ENCODE measurements around the gene LAMC3.
A peak's percentile ranks its signal among the peaks of the same experiment; 100 is the strongest.

Gene LAMC3

DNA sequence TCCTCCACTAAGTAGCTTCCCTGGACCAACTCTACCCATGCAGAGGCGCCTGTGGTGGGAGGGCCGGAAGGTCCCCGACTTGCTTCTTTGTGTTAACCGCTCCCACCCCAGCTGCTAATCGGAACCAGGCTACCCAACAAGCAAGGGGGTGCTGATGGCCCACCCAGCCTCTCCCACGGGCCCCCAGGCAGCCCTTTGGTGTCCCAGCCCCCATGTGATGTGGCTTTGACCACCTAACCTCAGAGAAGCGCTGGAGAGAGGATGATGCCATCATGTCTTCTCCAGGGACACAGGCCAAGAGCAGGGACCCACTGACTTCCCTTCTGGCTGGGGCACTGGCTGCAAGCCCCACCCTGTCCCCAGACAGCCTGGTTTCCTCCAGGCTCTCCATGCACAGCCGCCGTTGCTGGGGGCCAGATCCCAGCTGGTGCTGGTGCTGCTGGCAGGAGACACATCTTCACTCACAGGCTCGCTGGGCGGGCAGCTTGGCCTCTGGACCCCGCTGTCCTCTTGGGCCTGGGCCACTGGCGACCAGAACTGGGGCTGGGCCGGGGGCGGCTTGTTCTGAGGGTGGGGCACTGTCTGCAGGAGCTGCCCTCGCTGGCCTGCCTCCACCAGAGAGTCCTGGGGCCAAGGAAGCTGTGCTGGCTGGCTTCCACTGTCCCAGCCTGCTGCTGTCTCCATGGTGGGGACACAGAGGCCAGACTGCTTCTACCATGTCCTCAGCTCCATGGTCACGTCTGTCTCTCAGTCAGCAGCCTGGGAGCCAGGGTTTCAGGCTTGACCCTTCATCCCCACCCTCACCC, 27.8 kb downstream of the LAMC3 start:
- DNase-seq: no peak
- in situ Hi-C loops (cut with MboI; ENCODE audit: low pct_unique_long_range_greater_than_20kb, low sequenced_read_pairs): no loop called here

DNA sequence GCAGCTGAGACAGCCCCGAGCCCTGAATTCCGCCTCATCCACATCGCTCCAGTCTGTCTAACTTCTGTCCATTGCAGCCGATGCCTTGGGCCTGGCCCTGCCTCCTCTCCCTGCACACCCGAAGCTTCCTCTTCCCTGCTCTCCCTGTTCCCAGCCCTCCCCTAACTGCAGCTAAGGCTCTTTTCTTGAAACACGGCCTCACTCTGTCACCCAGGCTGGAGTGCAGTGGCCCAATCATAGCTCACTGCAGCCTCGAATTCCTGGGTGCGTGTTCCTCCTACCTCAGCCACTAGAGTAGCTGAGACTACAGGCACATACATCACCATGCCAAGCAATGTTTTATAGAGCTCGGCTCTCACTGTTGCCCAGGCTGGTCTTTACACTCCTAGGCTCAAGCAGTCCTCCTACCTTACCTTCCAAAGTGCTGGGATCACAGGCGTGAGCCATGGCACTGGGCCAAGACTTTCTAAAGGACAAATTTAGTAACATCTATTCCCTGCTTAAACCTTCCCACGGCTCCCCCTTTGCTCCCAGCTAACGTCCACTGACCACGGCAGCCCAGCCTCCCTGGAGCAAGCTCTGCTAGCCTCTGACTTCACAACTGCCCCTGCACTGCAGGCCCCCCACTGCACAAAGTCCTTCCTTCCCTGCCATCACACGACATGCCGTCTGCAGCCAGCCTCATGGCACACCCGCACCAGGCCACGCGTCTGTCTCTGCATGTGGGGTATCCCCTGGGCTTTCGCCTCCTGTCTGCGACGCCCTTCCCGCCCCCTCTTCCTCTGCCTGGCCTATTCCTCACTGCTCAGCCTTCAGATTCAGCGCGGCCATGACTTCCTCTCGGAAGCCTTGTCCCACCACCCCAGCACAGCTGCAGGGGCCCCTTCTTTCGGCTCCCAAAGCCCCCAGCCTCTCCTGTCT, 28.6 kb downstream of the LAMC3 start:
- in situ Hi-C loops (cut with MboI; ENCODE audit: low pct_unique_long_range_greater_than_20kb, low sequenced_read_pairs): no loop called here

DNA sequence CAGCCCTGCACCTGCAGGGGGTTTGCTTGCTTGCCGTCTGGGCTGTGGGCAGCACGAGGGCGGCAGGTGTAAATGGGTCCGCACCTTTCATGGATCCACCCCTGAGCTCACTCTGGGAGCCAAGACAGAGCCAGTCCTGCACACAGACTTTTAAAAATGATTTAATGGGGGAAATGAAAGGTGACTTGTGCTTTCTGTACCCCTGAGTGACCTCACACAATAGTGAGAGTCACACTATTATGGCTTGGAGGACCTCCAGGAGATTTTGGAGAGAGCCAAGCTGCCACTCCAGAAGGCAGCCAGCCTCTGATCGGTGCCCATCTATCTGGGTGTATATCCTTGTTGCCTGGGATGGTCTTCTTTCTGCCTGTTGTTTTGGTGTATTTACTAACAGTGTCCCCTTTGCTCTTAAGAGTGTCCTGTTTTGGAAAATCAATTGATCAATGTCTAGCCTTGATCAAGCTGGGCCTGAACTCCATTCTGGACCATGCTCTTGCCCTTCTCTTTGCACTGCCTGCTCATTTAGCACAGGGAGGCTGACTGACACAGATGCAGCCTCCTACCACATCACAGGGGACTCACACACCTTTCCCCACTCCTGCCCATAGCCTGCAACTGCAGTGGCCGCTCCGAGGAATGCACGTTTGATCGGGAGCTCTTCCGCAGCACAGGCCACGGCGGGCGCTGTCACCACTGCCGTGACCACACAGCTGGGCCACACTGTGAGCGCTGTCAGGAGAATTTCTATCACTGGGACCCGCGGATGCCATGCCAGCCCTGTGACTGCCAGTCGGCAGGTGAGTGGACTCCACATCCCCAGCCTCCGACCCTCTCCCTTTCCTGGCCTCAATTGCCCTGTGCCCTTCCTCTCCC, 29.5 kb downstream of the LAMC3 start:
- no peak for DNase-seq
- in situ Hi-C loops (cut with MboI; ENCODE audit: low pct_unique_long_range_greater_than_20kb, low sequenced_read_pairs): no loop called here

More for the DNA sequence above, 28.6 kb downstream of the LAMC3 start:
- DNase-seq: no peak

DNA sequence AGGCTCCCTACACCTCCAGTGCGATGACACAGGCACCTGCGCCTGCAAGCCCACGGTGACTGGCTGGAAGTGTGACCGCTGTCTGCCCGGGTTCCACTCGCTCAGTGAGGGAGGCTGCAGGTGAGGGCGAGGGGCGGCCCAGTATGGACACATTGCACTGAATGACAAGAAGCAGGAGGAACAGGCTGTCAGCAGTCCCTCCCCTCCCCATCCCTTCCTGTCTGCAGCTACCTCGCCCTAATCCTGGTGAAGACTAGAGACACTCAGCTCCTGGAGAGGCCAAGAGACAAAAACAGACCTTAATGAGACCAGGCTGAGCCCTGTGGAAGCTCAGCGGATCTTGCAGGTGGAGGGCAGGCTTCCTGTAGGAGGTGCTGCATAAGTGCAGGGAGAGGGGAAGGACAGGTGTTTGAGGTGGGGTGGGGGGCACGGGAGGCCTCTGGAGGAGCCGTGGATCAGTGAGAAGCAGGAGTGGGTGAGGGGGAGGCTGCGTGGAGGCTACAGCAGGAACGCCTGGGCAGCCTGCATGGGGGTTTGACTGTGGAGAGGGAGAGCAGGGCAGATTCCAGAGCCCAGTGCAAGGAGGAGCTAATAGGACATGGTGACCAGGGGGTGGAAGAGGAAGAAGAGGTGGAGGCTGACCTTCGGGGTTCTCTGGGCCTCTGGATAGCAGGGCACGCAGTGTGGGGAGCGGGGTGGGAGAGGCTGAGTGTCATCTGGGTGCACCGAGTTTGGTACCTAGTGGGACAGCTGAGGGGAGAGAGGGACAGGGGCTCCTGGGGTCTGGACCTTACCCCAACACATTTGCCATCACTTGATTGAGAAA, 30.4 kb downstream of the LAMC3 start:
- in situ Hi-C loops (cut with MboI; ENCODE audit: low pct_unique_long_range_greater_than_20kb, low sequenced_read_pairs): no loop called here
- no peak for DNase-seq

DNA sequence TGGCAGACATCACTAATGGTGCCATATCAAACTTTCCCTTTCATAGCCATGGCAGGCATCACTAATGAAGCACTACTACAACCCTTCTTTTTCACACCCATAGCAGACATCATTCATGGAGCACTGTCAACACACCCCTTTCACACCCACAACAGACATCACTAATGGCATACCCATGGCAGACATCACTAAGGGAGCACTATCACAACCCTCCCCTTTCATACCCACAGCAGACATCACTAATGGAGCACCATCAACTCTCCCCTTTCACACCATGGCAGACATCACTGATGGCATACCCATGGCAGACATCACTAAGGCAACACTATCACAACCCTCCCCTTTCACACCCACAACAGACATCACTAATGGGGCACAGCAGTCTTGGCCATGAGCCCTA, 33.7 kb downstream of the LAMC3 start:
- in situ Hi-C loops (cut with MboI; ENCODE audit: low pct_unique_long_range_greater_than_20kb, low sequenced_read_pairs): no loop called here

DNA sequence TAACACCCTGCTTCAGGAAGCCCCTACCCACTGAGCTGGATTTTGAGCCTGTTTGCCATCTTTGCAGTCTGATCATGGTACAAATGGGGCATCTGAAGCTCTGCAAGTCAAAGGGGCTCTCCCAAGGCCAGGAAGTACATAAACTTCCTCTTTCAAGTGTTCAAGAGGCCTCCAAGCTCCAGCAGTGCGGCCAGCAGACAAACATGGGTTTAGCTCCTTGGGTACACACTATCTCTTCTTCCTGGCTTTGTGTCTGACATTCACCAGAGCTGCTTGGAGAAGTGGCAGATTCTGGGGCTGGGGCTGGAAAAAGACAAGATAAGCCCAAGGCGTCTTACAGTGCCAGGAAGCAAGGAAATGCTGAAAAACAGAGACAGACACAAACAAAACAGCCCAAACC, 34.1 kb downstream of the LAMC3 start:
- in situ Hi-C loops (cut with MboI; ENCODE audit: low pct_unique_long_range_greater_than_20kb, low sequenced_read_pairs): no loop called here
- peak; percentile 51 for DNase-seq

More for the DNA sequence above, 33.7 kb downstream of the LAMC3 start:
- DNase-seq: no peak

DNA sequence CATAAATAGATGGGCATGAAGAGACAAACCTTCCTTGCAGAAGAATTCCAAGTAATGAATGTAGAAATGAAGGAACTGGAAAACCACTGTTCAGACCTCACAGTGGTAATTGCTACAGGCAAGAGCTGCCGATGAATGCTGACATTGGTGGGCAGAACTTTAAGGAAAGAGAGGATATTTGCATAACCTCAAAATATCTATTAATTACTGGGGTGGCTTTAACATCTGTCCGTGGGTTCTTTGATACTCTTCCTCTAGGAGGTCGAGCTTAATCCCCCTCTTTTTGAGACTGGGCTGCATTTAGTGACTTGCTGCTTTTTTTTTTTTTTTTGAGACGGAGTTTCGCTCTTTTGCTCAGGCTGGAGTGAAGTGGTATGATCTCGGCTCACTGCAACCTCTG, 34.7 kb downstream of the LAMC3 start:
- no peak for DNase-seq
- in situ Hi-C loops (cut with MboI; ENCODE audit: low pct_unique_long_range_greater_than_20kb, low sequenced_read_pairs): no loop called here

DNA sequence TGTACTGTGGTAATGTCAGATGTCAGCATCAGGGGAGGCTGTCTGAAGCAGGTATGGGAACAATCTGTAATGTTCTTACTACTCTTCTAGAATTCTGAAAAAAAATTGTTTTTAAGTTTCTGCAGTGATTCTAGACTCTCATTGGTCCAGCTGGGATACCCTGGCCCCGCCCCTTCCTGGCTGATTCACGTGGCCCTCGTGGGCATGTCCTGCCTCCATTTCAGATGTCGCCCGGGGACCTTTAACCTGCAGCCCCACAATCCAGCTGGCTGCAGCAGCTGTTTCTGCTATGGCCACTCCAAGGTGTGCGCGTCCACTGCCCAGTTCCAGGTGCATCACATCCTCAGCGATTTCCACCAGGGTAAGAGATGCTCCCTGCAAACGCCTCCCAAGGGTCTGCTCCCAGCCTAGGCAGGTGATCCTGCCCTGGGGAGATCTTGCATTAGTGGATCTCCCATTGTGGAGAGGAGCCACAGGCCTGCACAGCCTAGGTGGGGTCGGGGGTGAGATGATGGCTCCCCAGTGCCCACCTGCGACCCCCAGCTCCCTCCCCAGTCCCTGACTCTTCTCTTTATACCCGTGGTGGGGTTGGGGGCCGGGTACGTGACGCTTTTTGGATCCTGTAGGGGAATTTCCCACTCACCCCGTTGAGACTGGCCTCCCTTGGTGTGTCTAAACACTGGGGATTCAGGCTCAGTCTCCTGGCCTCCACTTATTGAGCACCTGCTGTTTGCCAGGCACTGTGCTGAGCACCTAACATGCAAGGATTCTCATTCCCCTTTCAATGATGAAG, 36.5 kb downstream of the LAMC3 start:
- no peak for DNase-seq
- in situ Hi-C loops (cut with MboI; ENCODE audit: low pct_unique_long_range_greater_than_20kb, low sequenced_read_pairs): no loop called here

DNA sequence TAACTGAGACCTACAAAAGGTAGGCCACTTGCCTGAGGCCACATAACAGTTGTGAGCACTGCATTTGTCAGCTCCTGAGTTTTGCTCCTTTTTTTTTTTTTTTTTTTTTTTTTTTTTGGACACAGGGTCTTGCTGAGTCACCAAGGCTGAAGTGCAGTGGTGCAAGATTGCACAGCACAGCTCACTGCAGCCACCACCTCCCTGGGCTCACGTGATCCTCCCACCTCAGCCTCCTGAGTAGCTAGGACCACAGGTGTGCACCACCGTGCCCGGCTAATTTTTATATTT, 37.1 kb downstream of the LAMC3 start:
- DNase-seq: no peak
- in situ Hi-C loops (cut with MboI; ENCODE audit: low pct_unique_long_range_greater_than_20kb, low sequenced_read_pairs): no loop called here

DNA sequence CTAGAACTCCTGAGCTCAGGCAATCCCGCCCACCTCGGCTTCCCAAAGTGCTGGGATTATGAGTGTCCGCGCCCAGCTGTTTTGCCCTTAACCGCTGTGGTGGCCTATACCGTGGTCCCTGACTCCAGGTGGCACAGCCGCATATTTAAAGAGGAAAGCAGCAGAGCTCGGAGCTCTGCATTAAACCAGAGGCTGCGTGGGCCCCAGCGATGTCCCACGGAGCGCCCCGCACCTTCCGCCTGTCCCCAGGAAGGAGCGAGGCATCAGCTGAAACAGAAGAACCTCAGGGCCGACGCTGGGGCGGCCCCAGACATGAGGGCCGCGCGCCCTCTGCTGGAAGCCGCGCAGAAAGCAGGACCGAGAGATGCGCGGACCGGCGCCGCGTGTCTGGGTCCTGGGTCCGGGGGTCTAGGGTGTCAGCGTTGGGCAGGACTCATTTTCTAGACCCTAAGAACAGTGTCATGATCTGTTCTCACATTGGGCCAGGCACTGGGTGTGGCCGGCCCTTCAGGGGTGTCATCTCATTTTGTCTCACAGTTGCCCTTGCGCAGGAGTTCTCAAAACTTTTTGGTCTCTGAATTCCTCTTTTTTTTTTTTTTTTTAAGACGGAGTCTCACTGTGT, 37.7 kb downstream of the LAMC3 start:
- DNase-seq: peak; percentile 80
- in situ Hi-C loops (cut with MboI; ENCODE audit: low pct_unique_long_range_greater_than_20kb, low sequenced_read_pairs): no loop called here

DNA sequence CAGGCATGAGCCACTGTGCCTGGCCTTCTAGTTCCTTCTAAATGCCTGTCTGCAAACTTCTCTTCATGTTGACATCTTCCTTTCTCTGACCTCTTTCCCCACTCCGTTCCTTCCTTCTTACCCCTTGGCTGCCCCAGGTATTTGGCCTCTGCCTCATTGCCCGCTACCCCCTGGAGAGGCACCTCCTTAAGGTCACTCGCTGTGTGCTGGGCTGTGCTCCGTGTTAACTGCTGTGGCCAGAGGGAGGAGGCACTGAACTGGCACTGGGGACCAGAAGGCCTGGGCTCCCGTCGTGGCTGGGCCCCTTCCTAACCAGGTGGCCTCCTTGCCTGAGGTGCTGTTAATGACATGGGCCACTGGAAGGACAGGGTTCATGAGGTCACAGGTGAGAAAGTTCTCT, 39.4 kb downstream of the LAMC3 start:
- no peak for DNase-seq
- in situ Hi-C loops (cut with MboI; ENCODE audit: low pct_unique_long_range_greater_than_20kb, low sequenced_read_pairs): no loop called here

DNA sequence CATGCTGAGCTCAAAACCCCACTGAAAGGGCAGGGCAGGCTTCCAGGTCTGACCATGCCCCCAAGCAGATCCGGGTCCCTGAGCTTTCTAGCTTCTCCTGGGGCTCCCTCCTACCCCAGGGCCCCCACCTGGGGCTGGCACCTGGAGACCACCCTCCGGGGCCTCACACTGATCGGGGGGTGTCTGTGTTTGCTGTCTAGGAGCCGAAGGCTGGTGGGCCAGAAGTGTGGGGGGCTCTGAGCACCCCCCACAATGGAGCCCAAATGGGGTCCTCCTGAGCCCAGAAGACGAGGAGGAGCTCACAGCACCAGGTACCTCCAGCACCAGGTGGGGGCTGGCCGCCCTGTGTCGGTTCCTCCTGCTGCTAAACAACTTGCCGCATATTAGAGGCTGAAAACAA, 39.8 kb downstream of the LAMC3 start:
- DNase-seq: no peak
- in situ Hi-C loops (cut with MboI; ENCODE audit: low pct_unique_long_range_greater_than_20kb, low sequenced_read_pairs): no loop called here

DNA sequence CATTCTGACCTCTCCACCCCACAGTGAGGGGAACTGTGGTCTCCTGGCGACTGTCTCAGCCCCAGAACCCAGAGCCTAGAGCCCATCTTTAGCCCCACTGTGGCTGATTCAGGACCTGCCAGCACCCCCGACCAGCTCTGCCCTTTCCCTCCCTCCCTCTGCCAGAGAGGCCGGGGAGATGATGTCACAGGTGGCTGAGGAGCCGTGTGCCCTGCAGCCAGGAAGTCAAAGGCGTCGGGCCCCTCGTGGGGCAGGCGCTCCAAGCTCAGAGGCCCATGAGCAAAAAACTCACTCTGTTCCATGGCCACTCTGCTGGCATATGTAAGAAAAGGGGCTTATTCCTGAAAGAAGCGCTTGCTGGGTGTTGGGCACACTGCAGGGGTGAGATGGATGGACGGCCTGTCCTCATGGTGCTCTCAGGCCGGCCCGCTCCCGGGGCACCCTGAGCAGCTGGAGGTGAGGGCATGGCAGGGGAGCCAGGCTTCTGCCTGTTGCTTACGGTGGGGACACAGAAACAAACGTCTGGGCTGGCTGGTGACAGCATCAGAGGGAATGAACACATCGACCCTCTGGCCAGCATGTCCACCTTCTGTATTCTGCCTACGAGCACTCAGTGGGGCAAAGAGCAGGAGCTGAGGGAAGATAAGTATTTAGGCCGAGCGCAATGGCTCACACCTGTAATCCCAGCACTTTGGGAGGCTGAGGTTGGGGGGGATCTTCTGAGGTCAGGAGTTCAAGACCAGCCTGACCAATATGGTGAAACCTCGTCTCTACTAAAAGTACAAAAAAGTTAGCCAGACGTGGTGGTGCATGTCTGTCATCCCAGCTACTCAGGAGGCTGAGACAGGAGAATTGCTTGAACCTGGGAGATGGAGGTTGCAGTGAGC, 41.1 kb downstream of the LAMC3 start:
- no peak for DNase-seq

DNA sequence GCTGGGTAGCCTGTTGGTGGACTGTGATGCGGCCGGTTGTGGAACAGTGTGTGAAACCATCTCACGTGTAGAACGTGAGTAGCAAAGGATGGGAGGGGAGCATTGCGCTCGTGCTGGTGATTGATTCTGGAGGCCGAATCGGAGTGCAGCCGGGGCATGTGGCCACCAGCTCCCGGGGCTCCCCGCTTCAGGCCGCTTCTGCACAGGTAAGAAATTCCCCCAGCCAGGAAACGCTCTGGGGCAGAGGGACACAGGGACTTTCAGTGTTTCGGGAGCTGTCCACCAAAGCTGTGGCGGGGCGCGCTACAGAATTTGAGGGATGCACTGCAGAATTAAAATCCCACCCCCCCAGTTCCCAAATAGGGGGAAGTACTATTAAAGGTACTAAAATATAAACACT, 41.9 kb downstream of the LAMC3 start:
- in situ Hi-C loops (cut with MboI; ENCODE audit: low pct_unique_long_range_greater_than_20kb, low sequenced_read_pairs): no loop called here
- DNase-seq: no peak

More for the DNA sequence above, 41.1 kb downstream of the LAMC3 start:
- in situ Hi-C loops (cut with MboI; ENCODE audit: low pct_unique_long_range_greater_than_20kb, low sequenced_read_pairs): no loop called here

DNA sequence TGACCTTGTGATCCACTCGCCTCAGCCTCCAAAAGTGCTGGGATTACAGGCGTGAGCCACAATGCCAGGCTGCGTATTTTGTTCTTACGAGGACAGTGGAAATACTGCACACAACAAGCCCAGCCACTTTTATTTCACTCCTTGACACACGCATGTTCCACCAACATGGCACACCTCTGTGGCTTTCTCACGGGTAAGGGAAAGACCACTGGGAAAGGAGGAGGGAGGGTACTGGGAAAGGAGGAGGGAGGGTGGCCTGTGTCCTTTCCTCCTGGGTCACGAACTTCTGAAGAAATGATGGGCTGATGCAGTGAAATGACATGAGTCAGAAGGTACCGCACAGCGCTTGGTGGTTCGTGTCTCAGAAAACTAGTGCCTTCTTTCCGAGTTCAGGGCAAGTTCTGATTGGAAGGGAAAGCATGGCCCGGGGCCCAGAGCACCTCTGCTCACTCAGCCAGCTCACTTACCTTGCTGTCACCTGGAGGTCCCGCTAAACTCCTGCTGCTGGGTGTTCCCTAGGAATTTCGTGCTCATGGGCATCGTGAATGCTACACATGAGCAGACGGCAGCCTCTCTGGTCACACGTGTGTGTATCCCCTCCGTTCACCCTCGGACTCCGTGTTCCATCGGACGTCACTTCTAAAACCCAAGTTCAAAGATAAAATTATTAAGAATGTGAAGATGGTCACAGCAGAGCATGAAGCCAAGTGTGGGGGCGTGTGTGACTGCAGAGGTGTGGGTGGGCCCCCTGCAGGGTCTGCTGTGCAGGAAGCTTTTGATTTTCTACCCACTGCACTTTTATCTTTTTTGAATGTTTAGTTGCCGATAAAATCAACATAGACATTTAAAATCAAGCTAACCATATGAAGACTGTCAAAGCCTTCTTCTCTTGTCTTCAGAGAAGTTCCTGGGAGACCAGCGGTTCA, 42.9 kb downstream of the LAMC3 start:
- in situ Hi-C loops (cut with MboI; ENCODE audit: low pct_unique_long_range_greater_than_20kb, low sequenced_read_pairs): no loop called here
- DNase-seq: no peak

DNA sequence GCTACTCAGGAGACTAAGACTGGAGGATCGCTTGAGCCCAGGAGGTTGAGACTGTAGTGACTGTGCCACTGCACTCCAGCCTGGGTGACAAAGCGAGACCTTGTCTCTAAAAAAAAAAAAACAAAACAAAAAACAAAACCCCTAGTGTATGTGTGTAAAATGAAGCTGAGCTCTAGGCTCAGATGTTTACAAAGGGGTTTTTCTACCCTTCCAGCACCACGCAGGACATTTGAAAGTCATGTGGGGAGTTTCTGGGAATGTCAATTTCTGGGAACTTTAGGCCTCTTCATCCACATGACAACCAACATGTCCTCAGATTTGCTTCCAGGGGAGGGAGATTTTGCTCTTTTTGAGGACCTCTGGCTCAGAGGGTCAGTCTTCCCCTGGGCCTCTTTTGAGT, 44.9 kb downstream of the LAMC3 start:
- DNase-seq: no peak
- in situ Hi-C loops (cut with MboI; ENCODE audit: low pct_unique_long_range_greater_than_20kb, low sequenced_read_pairs): no loop called here
